ENCODE measurements around the gene KRT36.

KRT36 gene

DNA sequence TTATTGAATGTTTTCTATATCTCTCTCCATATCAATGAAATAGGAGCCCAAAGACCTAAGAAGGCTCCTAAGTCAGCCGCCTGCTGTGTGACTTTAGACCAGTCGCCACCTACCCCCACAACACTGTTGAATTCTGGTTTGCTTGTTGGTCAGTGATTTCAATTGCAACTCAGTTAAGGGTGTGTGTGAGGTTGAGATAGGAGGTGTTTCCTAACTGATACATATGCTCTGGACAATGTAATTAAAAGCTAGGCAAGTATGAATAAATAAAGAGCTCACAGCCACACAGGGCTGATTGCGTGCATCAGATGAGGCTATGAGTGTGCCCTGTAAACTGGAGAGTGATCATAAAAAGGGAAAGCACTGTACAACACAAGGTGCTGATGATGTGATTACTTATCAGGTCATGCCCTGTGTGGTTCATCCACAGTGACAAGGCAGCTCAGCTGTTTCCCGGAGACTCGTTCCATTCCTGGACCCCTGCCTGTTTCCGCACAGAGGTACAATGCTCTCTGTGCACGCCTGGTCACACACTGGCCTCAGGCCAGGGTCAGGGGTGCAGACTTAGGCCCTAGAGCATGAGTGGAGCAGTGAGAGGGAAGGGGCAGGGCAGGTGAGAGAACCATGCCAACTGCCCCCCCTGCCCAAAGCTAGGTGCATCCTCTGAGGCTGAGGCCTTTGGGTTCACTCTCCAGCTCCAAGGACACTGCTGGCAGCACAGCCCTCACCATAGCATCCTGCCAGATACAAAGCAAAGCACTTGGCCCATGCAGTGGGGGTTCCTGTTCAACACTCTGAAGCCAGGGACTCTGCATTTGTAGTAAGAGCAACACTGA, 5.5 kb downstream of the KRT36 start:
- no peaks in the 10 kb centered on the region for H3K36me3 ChIP-seq
- no peaks in the 10 kb centered on the region for H3K9me3 ChIP-seq
- TF ChIP-seq, protein P1, sequence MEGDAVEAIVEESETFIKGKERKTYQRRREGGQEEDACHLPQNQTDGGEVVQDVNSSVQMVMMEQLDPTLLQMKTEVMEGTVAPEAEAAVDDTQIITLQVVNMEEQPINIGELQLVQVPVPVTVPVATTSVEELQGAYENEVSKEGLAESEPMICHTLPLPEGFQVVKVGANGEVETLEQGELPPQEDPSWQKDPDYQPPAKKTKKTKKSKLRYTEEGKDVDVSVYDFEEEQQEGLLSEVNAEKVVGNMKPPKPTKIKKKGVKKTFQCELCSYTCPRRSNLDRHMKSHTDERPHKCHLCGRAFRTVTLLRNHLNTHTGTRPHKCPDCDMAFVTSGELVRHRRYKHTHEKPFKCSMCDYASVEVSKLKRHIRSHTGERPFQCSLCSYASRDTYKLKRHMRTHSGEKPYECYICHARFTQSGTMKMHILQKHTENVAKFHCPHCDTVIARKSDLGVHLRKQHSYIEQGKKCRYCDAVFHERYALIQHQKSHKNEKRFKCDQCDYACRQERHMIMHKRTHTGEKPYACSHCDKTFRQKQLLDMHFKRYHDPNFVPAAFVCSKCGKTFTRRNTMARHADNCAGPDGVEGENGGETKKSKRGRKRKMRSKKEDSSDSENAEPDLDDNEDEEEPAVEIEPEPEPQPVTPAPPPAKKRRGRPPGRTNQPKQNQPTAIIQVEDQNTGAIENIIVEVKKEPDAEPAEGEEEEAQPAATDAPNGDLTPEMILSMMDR (IDR thresholded peaks at IDR 0.05; ENCODE audit: low read depth, low read length) = no peak
- DNase-seq = no peak
- H3K4me1 ChIP-seq = peaks cover 11% of the 10 kb centered on the region
- no peaks in the 10 kb centered on the region for H3K27me3 ChIP-seq
- no peak overlapping the region for H3K4me3 ChIP-seq (ENCODE audit: low read depth, low read length)

DNA sequence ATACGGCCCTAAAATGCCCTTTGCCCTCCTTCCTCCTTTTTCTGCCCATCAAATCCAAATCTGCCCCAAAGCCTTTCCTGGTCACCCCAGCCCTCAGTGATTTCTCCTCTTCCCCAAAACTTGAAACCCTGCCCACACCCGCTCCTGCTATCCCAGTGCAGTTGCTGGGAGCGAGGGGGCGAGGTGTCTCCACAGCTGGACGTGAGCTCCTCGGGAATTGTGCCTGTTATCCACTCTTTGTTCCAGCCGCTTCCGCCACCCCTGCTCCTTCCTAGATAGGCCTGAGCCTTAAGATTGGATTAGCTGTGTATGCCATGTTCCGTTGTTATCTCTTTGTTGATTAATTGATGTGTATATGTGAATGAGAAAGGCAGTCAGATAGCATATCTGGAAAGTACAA, 6.2 kb downstream of the KRT36 start:
- TF ChIP-seq, protein P1 (IDR thresholded peaks at IDR 0.05; ENCODE audit: low read depth, low read length) = no peak
- no peaks in the 10 kb centered on the region for H3K36me3 ChIP-seq
- no peaks in the 10 kb centered on the region for H3K27me3 ChIP-seq
- no peaks in the 10 kb centered on the region for H3K9me3 ChIP-seq
- peaks cover 11% of the 10 kb centered on the region for H3K4me1 ChIP-seq
- H3K4me3 ChIP-seq (ENCODE audit: low read depth, low read length) = no peak overlapping the region
- no peak for DNase-seq

DNA sequence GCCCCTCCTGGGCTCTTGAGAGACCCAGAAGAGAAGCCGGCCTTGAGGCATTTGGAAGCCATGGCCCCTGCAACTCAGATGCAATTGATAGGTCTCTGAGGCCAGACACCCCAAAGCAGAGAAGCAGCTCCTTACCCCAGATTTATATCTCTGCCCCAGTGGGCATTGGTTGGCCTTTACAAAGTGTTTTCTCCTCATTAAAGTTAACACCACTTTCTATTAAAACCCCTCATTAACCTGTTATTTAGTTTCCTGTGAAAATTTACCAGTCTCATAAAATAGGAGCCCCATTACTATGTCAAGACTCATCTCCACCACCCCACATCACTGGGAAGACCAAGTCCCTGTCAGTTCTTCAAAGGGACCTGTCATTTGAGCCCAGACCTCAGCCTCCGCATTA, 8.7 kb downstream of the KRT36 start, which contains the start of gene KRT35:
Gene KRT35 (minus strand): TSS at position 116 of the 400 bp plus-strand sequence. CDS start 54 bp downstream, at position 62.
- TF ChIP-seq, protein P1 (IDR thresholded peaks at IDR 0.05; ENCODE audit: low read depth, low read length) = no peak
- H3K4me3 ChIP-seq (ENCODE audit: low read depth, low read length) = no peak within 1 kb of the TSS
- DNase-seq = no peak
- H3K27me3 ChIP-seq = no peaks in the 10 kb centered on the region
- no peaks in the 10 kb centered on the region for H3K9me3 ChIP-seq
- no peaks in the 10 kb centered on the region for H3K36me3 ChIP-seq
- peaks cover 11% of the 10 kb centered on the region for H3K4me1 ChIP-seq

DNA sequence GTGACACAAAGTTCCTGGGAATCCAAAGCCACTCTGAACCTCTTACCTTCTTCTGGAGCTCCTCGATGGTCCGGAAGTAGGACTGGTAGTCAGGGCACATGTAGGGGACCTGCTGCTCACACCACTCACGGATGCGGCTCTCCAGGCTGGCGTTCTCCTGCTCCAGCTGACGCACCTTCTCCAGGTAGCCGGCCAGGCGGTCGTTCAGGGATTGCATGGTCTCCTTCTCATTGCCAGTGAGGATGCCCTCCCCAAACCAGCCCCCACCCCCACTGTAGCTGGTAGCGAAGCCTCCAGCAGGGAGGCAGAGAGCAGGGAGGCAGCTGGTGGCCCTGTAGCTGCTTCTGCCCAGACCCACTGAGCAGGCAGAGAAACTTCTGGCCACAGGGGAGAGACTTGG, 9.1 kb downstream of the KRT36 start:
- Histone ChIP-seq H3K36me3 (no peaks in the 10 kb centered on the region), H3K4me3 (ENCODE audit: low read depth, low read length) (no peak overlapping the region), H3K9me3 (no peaks in the 10 kb centered on the region), H3K27me3 (no peaks in the 10 kb centered on the region), H3K4me1 (peaks cover 11% of the 10 kb centered on the region)
- DNase-seq = no peak
- TF ChIP-seq, protein P1 (IDR thresholded peaks at IDR 0.05; ENCODE audit: low read depth, low read length) = no peak

DNA sequence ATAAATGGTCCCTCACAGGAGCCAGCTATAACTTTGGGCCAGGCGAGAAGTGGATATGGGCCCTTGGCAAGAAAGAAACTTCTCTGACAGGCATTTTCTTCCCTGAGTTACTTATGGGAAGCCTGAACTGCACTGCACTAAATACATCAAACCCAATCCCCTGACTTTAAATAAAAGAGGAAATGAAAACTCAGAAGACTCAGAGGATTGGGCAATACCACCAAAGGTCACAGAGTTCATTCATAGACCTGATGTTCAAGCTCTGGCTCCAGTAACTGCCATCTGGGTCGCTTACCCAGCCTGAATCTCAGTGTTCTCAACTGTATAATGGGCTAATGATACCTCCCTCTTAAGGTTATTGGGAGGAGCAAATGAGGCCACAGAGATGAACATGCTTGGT, 9.6 kb downstream of the KRT36 start:
- Histone ChIP-seq H3K36me3 (no peaks in the 10 kb centered on the region), H3K4me3 (ENCODE audit: low read depth, low read length) (no peak overlapping the region), H3K27me3 (no peaks in the 10 kb centered on the region), H3K9me3 (no peaks in the 10 kb centered on the region), H3K4me1 (peaks cover 11% of the 10 kb centered on the region)
- no peak for DNase-seq
- TF ChIP-seq, protein P1 (IDR thresholded peaks at IDR 0.05; ENCODE audit: low read depth, low read length) = no peak

DNA sequence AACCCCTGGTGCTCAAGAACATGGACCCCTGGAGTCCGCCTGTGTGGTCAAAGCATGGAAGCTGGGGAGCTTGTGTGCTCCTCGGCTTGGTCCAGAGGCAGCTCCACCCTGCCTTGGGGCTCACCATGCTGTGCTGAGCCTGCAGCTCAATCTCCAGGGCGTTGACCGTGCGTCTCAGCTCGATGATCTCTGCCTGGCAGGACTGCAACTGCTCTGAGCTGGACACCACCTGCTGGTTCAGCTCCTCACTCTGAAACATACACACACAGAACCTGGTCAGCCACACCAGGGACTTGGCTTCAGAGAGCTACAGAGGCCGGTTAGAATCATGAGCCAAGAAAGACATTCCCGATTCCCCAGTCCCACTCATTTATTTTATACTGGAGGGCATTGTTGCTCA, 11.5 kb downstream of the KRT36 start:
- no peak for DNase-seq
- Histone ChIP-seq H3K36me3 (no peaks in the 10 kb centered on the region), H3K4me3 (ENCODE audit: low read depth, low read length) (no peak overlapping the region), H3K27me3 (no peaks in the 10 kb centered on the region), H3K9me3 (no peaks in the 10 kb centered on the region), H3K4me1 (0 out of 2 replicates have a peak, but pooled peaks cover under 1% of the 10 kb centered on the region)
- TF ChIP-seq, protein P1 (IDR thresholded peaks at IDR 0.05; ENCODE audit: low read depth, low read length) = no peak
